D721Med (cell line): ENCODE measurements around the gene ST6GALNAC3.

Experiments used
- DNase-seq: peaks from one replicate; pipeline ENCODE4 v3.0.0; 2011; ENCODE audit warnings: low spot score; ENCODE audit not compliant: insufficient read length
- FAIRE-seq: peaks from 2 replicates; lab custom pipeline; 2011; peaks lifted over from hg19 to GRCh38; lab: Jason Lieb, UNC
- CTCF ChIP-seq: IDR thresholded peaks from 2 replicates; pipeline ENCODE4 v1.5.1; 2012; ENCODE audit warnings: mild to moderate bottlenecking, control low read depth; ENCODE audit not compliant: insufficient read depth; ENCODE audit errors: missing control alignments

ST6GALNAC3 gene

DNA sequence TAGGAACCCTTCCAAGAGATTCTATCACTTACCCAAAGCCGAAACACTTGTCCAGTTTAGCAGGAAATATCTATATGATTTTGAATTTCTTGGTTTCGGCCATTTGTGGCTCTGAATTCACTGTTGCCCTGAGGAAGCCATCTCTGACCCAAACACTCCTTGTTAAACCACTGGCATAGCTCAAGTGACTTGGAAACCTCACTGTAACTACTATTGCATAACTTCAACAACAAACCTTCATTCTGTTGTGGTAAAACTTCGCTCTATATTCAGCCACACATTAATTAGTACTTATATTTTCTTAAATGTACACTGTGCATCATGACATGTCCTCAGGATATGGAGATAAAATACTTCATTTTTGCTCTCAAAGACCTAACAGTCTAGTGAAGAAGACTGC lies 63.2 kb downstream of the ST6GALNAC3 start:
- no peak for TF ChIP-seq CTCF
- FAIRE-seq (no peak), DNase-seq (no peak)

DNA sequence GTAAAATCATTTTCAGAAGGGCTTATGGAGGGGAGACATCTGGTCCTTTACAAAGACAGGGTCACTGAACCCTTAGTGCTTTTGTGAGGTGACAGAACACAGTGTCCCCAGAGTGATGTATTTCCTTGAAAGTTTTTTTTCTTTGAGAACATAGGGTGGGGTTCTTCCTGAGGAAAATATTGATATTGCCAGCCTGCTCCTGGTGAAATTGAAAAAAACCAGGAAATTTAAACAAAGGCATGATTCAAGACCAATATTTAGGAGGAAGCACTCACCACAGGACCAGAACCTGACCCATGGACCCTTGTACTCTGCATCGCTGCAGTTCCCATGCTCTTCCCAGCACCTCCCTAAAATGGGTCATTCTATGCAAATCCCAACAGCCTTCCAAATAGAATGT lies 63.7 kb downstream of the ST6GALNAC3 start:
- no peak for DNase-seq
- FAIRE-seq, result no peak
- no peak for TF ChIP-seq CTCF

- no peak for DNase-seq
- no peak for FAIRE-seq
- TF ChIP-seq CTCF, result peak; percentile 10
Observed at GRCh38 chr1:76140227-76140626, 65.7 kb downstream of the ST6GALNAC3 start.

- peak; percentile 26 for DNase-seq
- TF ChIP-seq CTCF, result no peak
- peak; percentile 94 for FAIRE-seq
Observed at GRCh38 chr1:76141929-76142328, 67.4 kb downstream of the ST6GALNAC3 start.

- no peak for TF ChIP-seq CTCF
- FAIRE-seq (no peak), DNase-seq (no peak)
Observed at GRCh38 chr1:76142771-76143540, 68.4 kb downstream of the ST6GALNAC3 start.

- no peak for FAIRE-seq
Observed at GRCh38 chr1:76144247-76144646, 69.7 kb downstream of the ST6GALNAC3 start.

More at GRCh38 chr1:76144247-76144646, 69.7 kb downstream of the ST6GALNAC3 start:
- no peak for DNase-seq
- TF ChIP-seq CTCF, result no peak
